ENCODE measurements around the gene MEI4. TPM values are rescaled to one million over a fixed set of nuclear protein-coding genes. Genes with fewer than 3 reads are reported as not detected.
"Not testable (repeated sequence)": the region's sequence is repeated elsewhere in the genome, so short reads cannot be mapped to it uniquely, and the experiment has no call there.

MEI4 gene
- total RNA-seq, 1 donor from 2014 or later, result not detected

GRCh38 chr6:77633993-77634715, 18.7 kb upstream of the MEI4 start:
- intact Hi-C loops (cut with micrococcal nuclease), result no loop called here
- POLR2A ChIA-PET, result no interaction called here
- CTCF ChIA-PET, result no interaction called here
- Mint-ChIP-seq H3K9me3 (peaks cover 4% of the 10 kb centered on the region), H3K4me3 (no peak overlapping the region), H3K36me3 (ENCODE audit: low read depth) (no peaks in the 10 kb centered on the region), H3K27ac (no peak overlapping the region), H3K27me3 (no peaks in the 10 kb centered on the region), H3K4me1 (no peaks in the 10 kb centered on the region)
- TF ChIP-seq, protein P1, sequence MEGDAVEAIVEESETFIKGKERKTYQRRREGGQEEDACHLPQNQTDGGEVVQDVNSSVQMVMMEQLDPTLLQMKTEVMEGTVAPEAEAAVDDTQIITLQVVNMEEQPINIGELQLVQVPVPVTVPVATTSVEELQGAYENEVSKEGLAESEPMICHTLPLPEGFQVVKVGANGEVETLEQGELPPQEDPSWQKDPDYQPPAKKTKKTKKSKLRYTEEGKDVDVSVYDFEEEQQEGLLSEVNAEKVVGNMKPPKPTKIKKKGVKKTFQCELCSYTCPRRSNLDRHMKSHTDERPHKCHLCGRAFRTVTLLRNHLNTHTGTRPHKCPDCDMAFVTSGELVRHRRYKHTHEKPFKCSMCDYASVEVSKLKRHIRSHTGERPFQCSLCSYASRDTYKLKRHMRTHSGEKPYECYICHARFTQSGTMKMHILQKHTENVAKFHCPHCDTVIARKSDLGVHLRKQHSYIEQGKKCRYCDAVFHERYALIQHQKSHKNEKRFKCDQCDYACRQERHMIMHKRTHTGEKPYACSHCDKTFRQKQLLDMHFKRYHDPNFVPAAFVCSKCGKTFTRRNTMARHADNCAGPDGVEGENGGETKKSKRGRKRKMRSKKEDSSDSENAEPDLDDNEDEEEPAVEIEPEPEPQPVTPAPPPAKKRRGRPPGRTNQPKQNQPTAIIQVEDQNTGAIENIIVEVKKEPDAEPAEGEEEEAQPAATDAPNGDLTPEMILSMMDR (IDR thresholded peaks at IDR 0.05), result no peak
- ATAC-seq (ENCODE audit: low read depth) (no peak), DNase-seq (no peak)

GRCh38 chr6:77638129-77638830, 14.6 kb upstream of the MEI4 start:
- POLR2A ChIA-PET, result no interaction called here
- CTCF ChIA-PET, result no interaction called here

GRCh38 chr6:77644102-77644705, 8.6 kb upstream of the MEI4 start:
- TF ChIP-seq, protein P1 (IDR thresholded peaks at IDR 0.05), result no peak
- Mint-ChIP-seq H3K4me3 (no peak overlapping the region), H3K9me3 (no peaks in the 10 kb centered on the region), H3K27me3 (no peaks in the 10 kb centered on the region), H3K4me1 (no peaks in the 10 kb centered on the region), H3K27ac (no peak overlapping the region), H3K36me3 (ENCODE audit: low read depth) (no peaks in the 10 kb centered on the region)
- ATAC-seq (ENCODE audit: low read depth) (no peak), DNase-seq (no peak)
- ChIA-PET POLR2A (no interaction called here), CTCF (no interaction called here)
- intact Hi-C loops (cut with micrococcal nuclease), result no loop called here

More at GRCh38 chr6:77638129-77638830, 14.6 kb upstream of the MEI4 start:
- H3K9me3 Mint-ChIP-seq, result peaks cover 4% of the 10 kb centered on the region
- no peaks in the 10 kb centered on the region for H3K36me3 Mint-ChIP-seq (ENCODE audit: low read depth)
- ATAC-seq (ENCODE audit: low read depth) (no peak), DNase-seq (no peak)
- no peak overlapping the region for H3K4me3 Mint-ChIP-seq
- intact Hi-C loops (cut with micrococcal nuclease), result no loop called here
- TF ChIP-seq, protein P1 (IDR thresholded peaks at IDR 0.05), result no peak
- H3K4me1 Mint-ChIP-seq, result no peaks in the 10 kb centered on the region
- H3K27ac Mint-ChIP-seq, result no peak overlapping the region
- H3K27me3 Mint-ChIP-seq, result no peaks in the 10 kb centered on the region

GRCh38 chr6:77650098-77650663, 2.7 kb upstream of the MEI4 start:
- no peaks in the 10 kb centered on the region for H3K36me3 Mint-ChIP-seq (ENCODE audit: low read depth)
- DNase-seq (no peak), ATAC-seq (ENCODE audit: low read depth) (no peak)
- no peaks in the 10 kb centered on the region for H3K27me3 Mint-ChIP-seq
- no peaks in the 10 kb centered on the region for H3K4me1 Mint-ChIP-seq
- TF ChIP-seq, protein P1 (IDR thresholded peaks at IDR 0.05), result no peak
- ChIA-PET CTCF (no interaction called here), POLR2A (no interaction called here)
- intact Hi-C loops (cut with micrococcal nuclease), result no loop called here
- H3K27ac Mint-ChIP-seq, result no peak overlapping the region
- H3K9me3 Mint-ChIP-seq, result no peaks in the 10 kb centered on the region
- H3K4me3 Mint-ChIP-seq, result no peak overlapping the region

GRCh38 chr6:77653816-77654215, 977 bp downstream of the MEI4 start:
- Mint-ChIP-seq H3K9me3 (peaks cover 2% of the 10 kb centered on the region), H3K4me3 (no peak overlapping the region), H3K36me3 (ENCODE audit: low read depth) (no peaks in the 10 kb centered on the region), H3K4me1 (no peaks in the 10 kb centered on the region), H3K27ac (no peak overlapping the region), H3K27me3 (no peaks in the 10 kb centered on the region)
- TF ChIP-seq, protein P1 (IDR thresholded peaks at IDR 0.05), result no peak
- ATAC-seq (ENCODE audit: low read depth) (no peak), DNase-seq (no peak)
- intact Hi-C loops (cut with micrococcal nuclease), result no loop called here
- ChIA-PET POLR2A (no interaction called here), CTCF (no interaction called here)

DNA sequence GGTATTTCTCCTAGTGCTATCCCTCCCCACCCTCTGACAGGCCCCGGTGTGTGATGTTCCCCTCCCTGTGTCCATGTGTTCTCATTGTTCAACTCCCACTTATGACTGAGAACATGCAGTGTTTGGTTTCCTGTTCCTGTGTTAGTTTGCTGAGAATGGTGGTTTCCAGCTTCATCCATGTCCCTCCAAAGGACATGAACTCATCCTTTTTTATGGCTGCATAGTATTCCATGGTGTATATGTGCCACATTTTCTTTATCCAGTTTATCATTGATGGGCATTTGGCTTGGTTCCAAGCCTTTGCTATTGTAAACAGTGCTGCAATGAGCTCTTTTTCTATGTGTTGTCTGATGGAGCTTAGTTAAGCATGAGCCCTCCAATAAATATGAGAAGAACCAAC, 2.2 kb downstream of the MEI4 start:
- H3K27me3 Mint-ChIP-seq; H3K36me3 Mint-ChIP-seq (ENCODE audit: low read depth); H3K9me3 Mint-ChIP-seq; intact Hi-C loops (cut with micrococcal nuclease); DNase-seq; H3K27ac Mint-ChIP-seq; CTCF ChIA-PET; H3K4me3 Mint-ChIP-seq; ATAC-seq (ENCODE audit: low read depth); H3K4me1 Mint-ChIP-seq; POLR2A ChIA-PET: not testable (repeated sequence)

Data from activated B cell treated with CpG ODN at 0.5 μM for 24 hours (primary cell).